CD4-positive, alpha-beta T cell (primary cell): ENCODE results near the gene UNC50. TPM values are rescaled to one million over a fixed set of nuclear protein-coding genes. Genes with fewer than 3 reads are reported as not detected.

Source experiments
- ATAC-seq: fragments of 200-7000 bp; cut with Tn5 transposase; one replicate; pipeline ENCODE4 v1.10.0; 2022; ENCODE audit warnings: mild to moderate bottlenecking; ENCODE audit not compliant: poor library complexity
- CTCF ChIA-PET: fragments of 350-600 bp; sonication (Branson Sonifier 250); formaldehyde crosslinking; loops from one replicate; lab custom pipeline; 2021; ENCODE audit warnings: antibody characterized with exemption, inconsistent platforms; lab: Charles Lee
- POLR2A ChIA-PET: fragments of 350-600 bp; sonication (Branson Sonifier 250); formaldehyde crosslinking; loops from one replicate; lab custom pipeline; 2021; ENCODE audit warnings: antibody characterized with exemption, inconsistent platforms; lab: Charles Lee
- DNase-seq, 14 experiments: peaks; one replicate each; pipeline ENCODE4 v3.0.0-alpha.2; 2013 to 2020; ENCODE audit warnings: mixed read lengths in 2 of 14
- H3K27ac ChIP-seq, 2 donors: one replicate each; pipeline versions ENCODE4 v1.5.1 to v1.7.0; 2013; ENCODE audit warnings: low read length in 2 of 2, low read depth in 1 of 2, mild to moderate bottlenecking in 1 of 2
- H3K27me3 ChIP-seq, 2 experiments: 1 replicate in 1 of 2; 2 replicates in 1 of 2; pipeline versions ENCODE4 v1.6.1 to v1.7.0; 2013; ENCODE audit warnings: low read length in 2 of 2, control low read depth in 1 of 2, mild to moderate bottlenecking in 1 of 2, moderate library complexity in 1 of 2; ENCODE audit not compliant: insufficient read depth in 2 of 2, control insufficient read depth in 1 of 2
- H3K36me3 ChIP-seq: one replicate; pipeline ENCODE4 v1.6.1; 2013; ENCODE audit warnings: low read length, control low read depth; ENCODE audit not compliant: insufficient read depth
- H3K4me1 ChIP-seq: one replicate; pipeline ENCODE4 v1.6.1; 2013; ENCODE audit warnings: low read length, control low read depth; ENCODE audit not compliant: insufficient read depth
- H3K4me3 ChIP-seq: one replicate; pipeline ENCODE4 v1.5.1; 2013; ENCODE audit warnings: mild to moderate bottlenecking, low read length, moderate library complexity
- H3K9me3 ChIP-seq, 2 experiments: 1 replicate in 1 of 2; 2 replicates in 1 of 2; pipeline versions ENCODE4 v1.6.1 to v1.7.0; 2013; ENCODE audit warnings: low read length in 2 of 2, mild to moderate bottlenecking in 2 of 2, control low read depth in 1 of 2, moderate library complexity in 1 of 2; ENCODE audit not compliant: control insufficient read depth in 1 of 2, insufficient read depth in 1 of 2
- H3K27ac Mint-ChIP-seq: one replicate; pipeline ENCODE4 v1.8.0; 2020; ENCODE audit warnings: mixed read lengths
- H3K27me3 Mint-ChIP-seq: one replicate; pipeline ENCODE4 v1.8.0; 2021; ENCODE audit warnings: mixed read lengths
- H3K36me3 Mint-ChIP-seq: one replicate; pipeline ENCODE4 v1.8.0; 2021; ENCODE audit warnings: low read depth, mixed read lengths
- H3K4me1 Mint-ChIP-seq: one replicate; pipeline ENCODE4 v1.8.0; 2021; ENCODE audit warnings: low read depth, mixed read lengths
- H3K4me3 Mint-ChIP-seq: one replicate; pipeline ENCODE4 v1.8.0; 2020; ENCODE audit warnings: mild to moderate bottlenecking, mixed read lengths
- H3K9me3 Mint-ChIP-seq: one replicate; pipeline ENCODE4 v1.8.0; 2020; ENCODE audit warnings: mixed read lengths
- intact Hi-C, 2 experiments: fragments of 100-400 bp; cut with DNase I in 1 of 2; cut with micrococcal nuclease in 1 of 2; formaldehyde crosslinking; loops; one replicate each; pipeline versions ENCODE4 v1.15.1 to v1.9.0; 2023 to 2025; cut with DNase I, micrococcal nuclease
- total RNA-seq, 174 experiments: library from RNA in 2 of 174; stranded (reverse) in 2 of 174; gene quantifications; one replicate each; pipeline ENCODE4 v1.2.3 and lab custom pipeline; 2021 to 2026
- TF ChIP-seq, protein P1 (sequence below): fragments of 200-600 bp; IDR thresholded peaks from one replicate; pipeline ENCODE4 v1.8.0; 2022; ENCODE audit warnings: antibody characterized with exemption, mild to moderate bottlenecking

UNC50 gene
- total RNA-seq, 2 experiments from 2014 or later = 17.1 to 17.5 TPM

DNA sequence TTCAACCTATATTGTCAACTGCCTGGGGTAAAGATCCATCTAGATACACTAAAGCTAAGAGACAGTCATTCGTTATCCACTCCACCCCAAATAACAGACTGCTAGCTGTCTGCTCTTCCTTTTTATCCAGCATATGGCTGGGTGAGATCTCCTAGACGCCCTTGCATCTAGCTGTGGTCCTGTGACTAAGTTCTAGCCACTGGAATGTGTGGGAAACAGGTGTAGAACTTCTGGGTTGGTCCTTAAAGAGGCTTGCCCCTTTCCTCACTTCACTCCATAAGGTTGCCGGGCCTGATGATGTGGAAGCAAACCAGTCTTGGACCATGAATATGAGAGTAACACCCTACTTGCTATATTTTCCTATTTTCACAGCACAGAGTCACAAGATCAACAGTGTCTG, 3.3 kb upstream of the UNC50 start:
- H3K27me3 ChIP-seq = no peaks in the 10 kb centered on the region
- peaks cover 29% of the 10 kb centered on the region for H3K36me3 ChIP-seq
- DNase-seq = no peak
- no peaks in the 10 kb centered on the region for H3K27me3 Mint-ChIP-seq
- TF ChIP-seq, protein P1, sequence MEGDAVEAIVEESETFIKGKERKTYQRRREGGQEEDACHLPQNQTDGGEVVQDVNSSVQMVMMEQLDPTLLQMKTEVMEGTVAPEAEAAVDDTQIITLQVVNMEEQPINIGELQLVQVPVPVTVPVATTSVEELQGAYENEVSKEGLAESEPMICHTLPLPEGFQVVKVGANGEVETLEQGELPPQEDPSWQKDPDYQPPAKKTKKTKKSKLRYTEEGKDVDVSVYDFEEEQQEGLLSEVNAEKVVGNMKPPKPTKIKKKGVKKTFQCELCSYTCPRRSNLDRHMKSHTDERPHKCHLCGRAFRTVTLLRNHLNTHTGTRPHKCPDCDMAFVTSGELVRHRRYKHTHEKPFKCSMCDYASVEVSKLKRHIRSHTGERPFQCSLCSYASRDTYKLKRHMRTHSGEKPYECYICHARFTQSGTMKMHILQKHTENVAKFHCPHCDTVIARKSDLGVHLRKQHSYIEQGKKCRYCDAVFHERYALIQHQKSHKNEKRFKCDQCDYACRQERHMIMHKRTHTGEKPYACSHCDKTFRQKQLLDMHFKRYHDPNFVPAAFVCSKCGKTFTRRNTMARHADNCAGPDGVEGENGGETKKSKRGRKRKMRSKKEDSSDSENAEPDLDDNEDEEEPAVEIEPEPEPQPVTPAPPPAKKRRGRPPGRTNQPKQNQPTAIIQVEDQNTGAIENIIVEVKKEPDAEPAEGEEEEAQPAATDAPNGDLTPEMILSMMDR = no peak
- H3K4me1 Mint-ChIP-seq = peaks cover 47% of the 10 kb centered on the region
- H3K27ac Mint-ChIP-seq = peak overlapping the region; percentile 89
- H3K9me3 Mint-ChIP-seq = no peaks in the 10 kb centered on the region
- no peak for ATAC-seq
- peaks cover 37% of the 10 kb centered on the region for H3K4me1 ChIP-seq
- intact Hi-C loops = loop anchor here in 1 of 2 experiments (10.0 kb wide), 2 partner anchors 550 to 880 kb away; partner anchors contain the start of genes LIPT1 and TSGA10
- CTCF ChIA-PET = interaction anchor here (0.6 to 1.4 kb wide), 4 partner anchors 12 to 769 kb away, joined by 3 read pairs; partner anchors contain the start of gene EIF5B
- POLR2A ChIA-PET = interaction anchor here (0.5 kb wide), 1 partner anchor 37 kb away, joined by 3 read pairs; no protein-coding TSS in a partner anchor
- no peak overlapping the region for H3K27ac ChIP-seq
- H3K4me3 ChIP-seq = no peak overlapping the region
- peak overlapping the region; percentile 62 for H3K4me3 Mint-ChIP-seq
- H3K36me3 Mint-ChIP-seq = peaks cover 66% of the 10 kb centered on the region
- H3K9me3 ChIP-seq = no peaks in the 10 kb centered on the region

DNA sequence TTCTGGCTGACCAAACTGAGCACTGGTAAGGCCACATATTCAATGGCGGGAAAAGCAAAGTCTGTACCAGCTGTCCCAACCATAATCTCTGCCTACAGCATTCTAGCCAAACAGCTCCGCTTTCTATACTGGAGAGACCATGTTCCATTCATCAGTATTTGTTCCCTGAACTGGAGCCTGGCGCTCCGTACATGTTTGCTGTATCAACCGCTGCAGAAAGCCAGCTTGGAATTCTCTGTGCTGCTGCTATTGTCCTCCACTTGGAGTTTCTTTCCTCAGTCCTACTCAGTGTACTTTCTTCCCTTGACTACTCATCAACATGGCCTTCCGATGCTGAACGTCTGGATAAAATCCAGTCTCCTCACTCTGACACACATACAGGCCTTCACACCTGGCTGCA, 2.0 kb upstream of the UNC50 start:
- no peaks in the 10 kb centered on the region for H3K9me3 ChIP-seq
- Mint-ChIP-seq H3K4me3 (peak overlapping the region; percentile 54), H3K27ac (peak overlapping the region; percentile 89), H3K27me3 (no peaks in the 10 kb centered on the region), H3K4me1 (peaks cover 60% of the 10 kb centered on the region), H3K9me3 (no peaks in the 10 kb centered on the region), H3K36me3 (peaks cover 68% of the 10 kb centered on the region)
- no peaks in the 10 kb centered on the region for H3K27me3 ChIP-seq
- H3K4me1 ChIP-seq = peaks cover 43% of the 10 kb centered on the region
- ChIA-PET CTCF (interaction anchor here (0.5 to 1.1 kb wide), 2 partner anchors 17 to 231 kb away, joined by 3 read pairs; no protein-coding TSS in a partner anchor), POLR2A (interaction anchor here (1.5 to 1.6 kb wide), 2 partner anchors 16 to 58 kb away, joined by 3 to 5 read pairs; no protein-coding TSS in a partner anchor)
- TF ChIP-seq, protein P1 = no peak
- peak overlapping the region in 1 of 2 donors; percentile 91 for H3K27ac ChIP-seq
- intact Hi-C loops = loop anchor here in 1 of 2 experiments (10.0 kb wide), 2 partner anchors 548 to 878 kb away; partner anchors contain the start of genes LIPT1 and TSGA10
- DNase-seq (no peak), ATAC-seq (no peak)
- peaks cover 32% of the 10 kb centered on the region for H3K36me3 ChIP-seq
- H3K4me3 ChIP-seq = no peak overlapping the region

- peak overlapping the region; percentile 25 to 91 for H3K27ac ChIP-seq
- Mint-ChIP-seq H3K4me3 (peak overlapping the region; percentile 85), H3K4me1 (peaks cover 67% of the 10 kb centered on the region), H3K9me3 (no peaks in the 10 kb centered on the region), H3K27me3 (no peaks in the 10 kb centered on the region), H3K27ac (peak overlapping the region; percentile 89), H3K36me3 (peaks cover 66% of the 10 kb centered on the region)
- ATAC-seq = no peak
- TF ChIP-seq, protein P1 = no peak
- peaks cover 43% of the 10 kb centered on the region for H3K4me1 ChIP-seq
- peak in 1 of 14 experiments; percentile 15 for DNase-seq
- H3K4me3 ChIP-seq = peak overlapping the region; percentile 77
- no peaks in the 10 kb centered on the region for H3K27me3 ChIP-seq
- intact Hi-C loops = loop anchor here in 1 of 2 experiments (10.0 kb wide), 2 partner anchors 548 to 878 kb away; partner anchors contain the start of genes LIPT1 and TSGA10
- no peaks in the 10 kb centered on the region for H3K9me3 ChIP-seq
- ChIA-PET CTCF (interaction anchor here (1.1 to 1.3 kb wide), 2 partner anchors 16 to 28 kb away, joined by 3 to 4 read pairs; no protein-coding TSS in a partner anchor), POLR2A (interaction anchor here (0.6 to 1.6 kb wide), 3 partner anchors 11 to 57 kb away, joined by 3 to 5 read pairs (median 3); no protein-coding TSS in a partner anchor)
- H3K36me3 ChIP-seq = peaks cover 29% of the 10 kb centered on the region
Observed at GRCh38 chr2:98607104-98607503, 1.3 kb upstream of the UNC50 start.
